HCT116 (cell line): ENCODE data around the gene ADAM11. TPM values are rescaled to one million over a fixed set of nuclear protein-coding genes. Genes with fewer than 3 reads are reported as not detected.

Source experiments
- ATAC-seq: fragments of 200-7000 bp; cut with Tn5 transposase; 2 replicates; pipeline ENCODE4 v1.9.1; 2020; ENCODE audit warnings: mild to moderate bottlenecking, moderate library complexity
- BruUV-seq: library from RNA; stranded (reverse); fragments of 400-500 nt; replicated peaks from 2 replicates; lab custom pipeline; 2021; lab: Mats Ljungman, UMichigan
- CTCF ChIA-PET: fragments of 300-600 bp; sonication (Branson Sonifier 250); formaldehyde crosslinking; loops from one replicate; lab custom pipeline; 2021; ENCODE audit warnings: antibody characterized with exemption; lab: Charles Lee
- POLR2A ChIA-PET: fragments of 300-600, 350-600 bp; sonication (Branson Sonifier 250); formaldehyde crosslinking; loops from one replicate; lab custom pipeline; 2021; ENCODE audit warnings: antibody characterized with exemption; lab: Charles Lee
- RAD21 ChIA-PET, 2 experiments: fragments of 300-600 bp; sonication (Branson Sonifier 250); formaldehyde crosslinking; loops; one replicate each; lab custom pipeline; 2023; ENCODE audit warnings: low total read pairs in 2 of 2; ENCODE audit not compliant: uncharacterized antibody in 2 of 2, unreplicated experiment in 2 of 2, low non-redundant PET in 1 of 2; lab: Charles Lee
- DNase-seq: peaks from one replicate; pipeline ENCODE4 v3.0.0-alpha.2; 2010; ENCODE audit warnings: low read depth, low spot score
- H2AFZ ChIP-seq: fragments of 200-600 bp; shearing (Covaris generic), sonication (generic); 2 replicates; pipeline ENCODE4 v1.6.1; 2017; ENCODE audit warnings: low read depth, mixed run types, mixed read lengths, antibody characterized with exemption, low read length; ENCODE audit not compliant: poor library complexity, severe bottlenecking
- H3K27ac ChIP-seq: 2 replicates; pipeline ENCODE4 v1.5.1; 2012; ENCODE audit warnings: low read depth, low read length
- H3K27me3 ChIP-seq: fragments of 200-600 bp; sonication (generic); 2 replicates; pipeline ENCODE4 v1.6.1; 2016; ENCODE audit warnings: mixed run types, low read length, mixed read lengths; ENCODE audit not compliant: insufficient read depth
- H3K36me3 ChIP-seq, 2 experiments: fragments of 200-500 bp in 1 of 2; fragments of 200-600 bp in 1 of 2; sonication (Bioruptor generic) in 1 of 2; sonication (generic) in 1 of 2; 2 replicates each; pipeline versions ENCODE4 v1.5.1 to v1.6.1; 2014 to 2016; ENCODE audit warnings: low read length in 2 of 2, inconsistent platforms in 1 of 2, mixed read lengths in 1 of 2, mixed run types in 1 of 2; ENCODE audit not compliant: insufficient read depth in 2 of 2, control insufficient read depth in 1 of 2
- H3K4me1 ChIP-seq, 2 experiments: fragments of 200-600 bp in 1 of 2; sonication (generic) in 1 of 2; 2 replicates each; pipeline versions ENCODE4 v1.5.1 to v1.6.1; 2012 to 2017; ENCODE audit warnings: low read length in 2 of 2, inconsistent platforms in 1 of 2, mild to moderate bottlenecking in 1 of 2, mixed read lengths in 1 of 2, mixed run types in 1 of 2, moderate library complexity in 1 of 2; ENCODE audit not compliant: insufficient read depth in 2 of 2, control insufficient read depth in 1 of 2
- H3K4me2 ChIP-seq: fragments of 200-600 bp; sonication (generic); 2 replicates; pipeline ENCODE4 v1.6.1; 2017; ENCODE audit warnings: mixed run types, low read length, mixed read lengths
- H3K4me3 ChIP-seq, 2 experiments: fragments of 200-600 bp in 1 of 2; sonication (generic) in 1 of 2; replicated peaks in 1 of 2; 2 replicates each; pipeline ENCODE4 v1.5.1; 2011 to 2016; ENCODE audit warnings: low read length in 2 of 2, control low read depth in 1 of 2, low read depth in 1 of 2, mild to moderate bottlenecking in 1 of 2, mixed read lengths in 1 of 2, mixed run types in 1 of 2
- H3K79me2 ChIP-seq: fragments of 200-600 bp; sonication (generic); 2 replicates; pipeline ENCODE4 v1.6.1; 2017; ENCODE audit warnings: mild to moderate bottlenecking, mixed run types, low read length, moderate library complexity, mixed read lengths; ENCODE audit not compliant: insufficient read depth
- H3K9ac ChIP-seq: fragments of 200-600 bp; sonication (generic); 2 replicates; pipeline ENCODE4 v1.6.1; 2016; ENCODE audit warnings: low read length, mixed read lengths
- H3K9me2 ChIP-seq: fragments of 200-600 bp; sonication (generic), shearing (Covaris generic); 2 replicates; pipeline ENCODE4 v1.6.1; 2017; ENCODE audit warnings: mixed run types, mild to moderate bottlenecking, moderate library complexity; ENCODE audit not compliant: insufficient read depth
- H3K9me3 ChIP-seq, 2 experiments: fragments of 200-500 bp in 1 of 2; fragments of 200-600 bp in 1 of 2; sonication (Bioruptor generic) in 1 of 2; sonication (generic) in 1 of 2; 2 replicates each; pipeline ENCODE4 v1.6.1; 2014 to 2017; ENCODE audit warnings: low read length in 2 of 2, mixed read lengths in 2 of 2, inconsistent platforms in 1 of 2, low read depth in 1 of 2, mild to moderate bottlenecking in 1 of 2, mixed run types in 1 of 2, moderate library complexity in 1 of 2; ENCODE audit not compliant: control insufficient read depth in 1 of 2, insufficient read depth in 1 of 2
- H4K20me1 ChIP-seq: fragments of 200-600 bp; sonication (generic), shearing (Covaris generic); 2 replicates; pipeline ENCODE4 v1.6.1; 2017; ENCODE audit warnings: mixed run types, mild to moderate bottlenecking, moderate library complexity; ENCODE audit not compliant: insufficient read depth
- ATF3 ChIP-seq: IDR thresholded peaks from 2 replicates; pipeline ENCODE4 v1.6.1; 2012
- CBX3 ChIP-seq: IDR thresholded peaks from 2 replicates; pipeline ENCODE4 v1.6.1; 2012; ENCODE audit warnings: low read depth
- CEBPB ChIP-seq: IDR thresholded peaks from 2 replicates; pipeline ENCODE4 v1.6.1; 2012; ENCODE audit warnings: low read depth
- EZH2phosphoT487 ChIP-seq: fragments of 200-600 bp; IDR thresholded peaks from 2 replicates; pipeline ENCODE4 v1.6.1; 2018; ENCODE audit warnings: antibody characterized with exemption, borderline replicate concordance
- JUND ChIP-seq: IDR thresholded peaks from 2 replicates; pipeline ENCODE4 v1.6.1; 2012
- POLR2A ChIP-seq: IDR thresholded peaks from 2 replicates; pipeline ENCODE4 v1.7.0; 2011; ENCODE audit warnings: borderline replicate concordance; ENCODE audit not compliant: insufficient read depth, insufficient read length; ENCODE audit errors: extremely low read depth
- SIN3A ChIP-seq: IDR thresholded peaks from 2 replicates; pipeline ENCODE4 v1.6.1; 2012; ENCODE audit warnings: low read depth
- SRF ChIP-seq: IDR thresholded peaks from 2 replicates; pipeline ENCODE4 v1.6.1; 2012; ENCODE audit warnings: low read depth
- ZFX ChIP-seq: fragments of 450-650 bp; IDR thresholded peaks from 2 replicates; pipeline ENCODE4 v1.6.1; 2017
- intact Hi-C: fragments of 100-400 bp; cut with micrococcal nuclease; formaldehyde crosslinking; loops from 2 replicates; pipeline ENCODE4 v1.10.0; 2022
- total RNA-seq: library from RNA; stranded (reverse); gene quantifications from one replicate; pipeline ENCODE4 v1.2.1, GENCODE V29; 2021; ENCODE audit not compliant: unreplicated experiment
- TF ChIP-seq, protein P1 (sequence below): IDR thresholded peaks from 2 replicates; pipeline ENCODE4 v1.6.1; 2012; ENCODE audit warnings: low read depth

ADAM11 gene
- total RNA-seq, 1 experiment from 2014 or later: 7.7 TPM

- no peak overlapping the region for H3K4me3 ChIP-seq
- no peak overlapping the region for H3K4me2 ChIP-seq
- no peak overlapping the region for H3K27ac ChIP-seq
- RAD21 ChIA-PET: no interaction called here
- no peaks in the 10 kb centered on the region for H3K27me3 ChIP-seq
- H3K4me1 ChIP-seq: no peaks in the 10 kb centered on the region
- POLR2A ChIA-PET: no interaction called here
- H3K9me3 ChIP-seq: no peaks in the 10 kb centered on the region
- ATAC-seq (no peak), DNase-seq (no peak)
- no peak overlapping the region for H2AFZ ChIP-seq
- TF ChIP-seq EZH2phosphoT487 (no peak), CBX3 (no peak), ZFX (no peak), POLR2A (no peak), CEBPB (no peak), SIN3A (no peak), ATF3 (no peak), JUND (no peak), SRF (no peak)
- BruUV-seq: no TSS peak
- CTCF ChIA-PET: no interaction called here
- no peak overlapping the region for H3K9ac ChIP-seq
- intact Hi-C loops: no loop called here
- no peaks in the 10 kb centered on the region for H3K9me2 ChIP-seq
- peaks cover 0 to 4% of the 10 kb centered on the region in 2 experiments; a peak in 2 of 4 replicates for H3K36me3 ChIP-seq
- H3K79me2 ChIP-seq: no peaks in the 10 kb centered on the region
- no peaks in the 10 kb centered on the region for H4K20me1 ChIP-seq
Observed at GRCh38 chr17:44751331-44751730, 7.5 kb upstream of the ADAM11 start.

- ChIA-PET RAD21 (no interaction called here), CTCF (no interaction called here), POLR2A (no interaction called here)
- Histone ChIP-seq H2AFZ (no peak overlapping the region), H3K79me2 (no peaks in the 10 kb centered on the region), H3K27me3 (no peaks in the 10 kb centered on the region), H3K4me2 (no peak overlapping the region), H3K4me3 (no peak overlapping the region), H3K36me3 (peaks cover 0 to 4% of the 10 kb centered on the region in 2 experiments; a peak in 2 of 4 replicates), H3K9me2 (no peaks in the 10 kb centered on the region), H4K20me1 (no peaks in the 10 kb centered on the region), H3K9ac (no peak overlapping the region), H3K4me1 (no peaks in the 10 kb centered on the region), H3K27ac (no peak overlapping the region), H3K9me3 (no peaks in the 10 kb centered on the region)
- no peak for DNase-seq
- no TSS peak for BruUV-seq
- no peak for ATAC-seq
- intact Hi-C loops: no loop called here
- TF ChIP-seq, protein P1, sequence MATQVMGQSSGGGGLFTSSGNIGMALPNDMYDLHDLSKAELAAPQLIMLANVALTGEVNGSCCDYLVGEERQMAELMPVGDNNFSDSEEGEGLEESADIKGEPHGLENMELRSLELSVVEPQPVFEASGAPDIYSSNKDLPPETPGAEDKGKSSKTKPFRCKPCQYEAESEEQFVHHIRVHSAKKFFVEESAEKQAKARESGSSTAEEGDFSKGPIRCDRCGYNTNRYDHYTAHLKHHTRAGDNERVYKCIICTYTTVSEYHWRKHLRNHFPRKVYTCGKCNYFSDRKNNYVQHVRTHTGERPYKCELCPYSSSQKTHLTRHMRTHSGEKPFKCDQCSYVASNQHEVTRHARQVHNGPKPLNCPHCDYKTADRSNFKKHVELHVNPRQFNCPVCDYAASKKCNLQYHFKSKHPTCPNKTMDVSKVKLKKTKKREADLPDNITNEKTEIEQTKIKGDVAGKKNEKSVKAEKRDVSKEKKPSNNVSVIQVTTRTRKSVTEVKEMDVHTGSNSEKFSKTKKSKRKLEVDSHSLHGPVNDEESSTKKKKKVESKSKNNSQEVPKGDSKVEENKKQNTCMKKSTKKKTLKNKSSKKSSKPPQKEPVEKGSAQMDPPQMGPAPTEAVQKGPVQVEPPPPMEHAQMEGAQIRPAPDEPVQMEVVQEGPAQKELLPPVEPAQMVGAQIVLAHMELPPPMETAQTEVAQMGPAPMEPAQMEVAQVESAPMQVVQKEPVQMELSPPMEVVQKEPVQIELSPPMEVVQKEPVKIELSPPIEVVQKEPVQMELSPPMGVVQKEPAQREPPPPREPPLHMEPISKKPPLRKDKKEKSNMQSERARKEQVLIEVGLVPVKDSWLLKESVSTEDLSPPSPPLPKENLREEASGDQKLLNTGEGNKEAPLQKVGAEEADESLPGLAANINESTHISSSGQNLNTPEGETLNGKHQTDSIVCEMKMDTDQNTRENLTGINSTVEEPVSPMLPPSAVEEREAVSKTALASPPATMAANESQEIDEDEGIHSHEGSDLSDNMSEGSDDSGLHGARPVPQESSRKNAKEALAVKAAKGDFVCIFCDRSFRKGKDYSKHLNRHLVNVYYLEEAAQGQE: no peak
- TF ChIP-seq CBX3 (no peak), SRF (no peak)
Observed at GRCh38 chr17:44751806-44752205, 7.0 kb upstream of the ADAM11 start.
